Neural crest cell (in vitro differentiated cells): ENCODE data around the gene ATOSB. TPM values are rescaled to one million over a fixed set of nuclear protein-coding genes. Genes with fewer than 3 reads are reported as not detected.

Experiments
- DNase-seq: peaks from one replicate; pipeline ENCODE4 v3.0.0; 2021; ENCODE audit warnings: low read depth, mixed read lengths, low spot score
- H3K27ac Mint-ChIP-seq: one replicate; pipeline ENCODE4 v1.8.0; 2021; ENCODE audit warnings: mild to moderate bottlenecking, mixed read lengths; ENCODE audit not compliant: unreplicated experiment
- H3K27me3 Mint-ChIP-seq: 2 replicates; pipeline ENCODE4 v1.8.0; 2021; ENCODE audit warnings: low read depth, mild to moderate bottlenecking, mixed read lengths
- H3K36me3 Mint-ChIP-seq: 2 replicates; pipeline ENCODE4 v1.8.0; 2021; ENCODE audit warnings: low read depth, mild to moderate bottlenecking, mixed read lengths
- H3K4me1 Mint-ChIP-seq: 2 replicates; pipeline ENCODE4 v1.8.0; 2021; ENCODE audit warnings: mixed read lengths
- H3K4me3 Mint-ChIP-seq: one replicate; pipeline ENCODE4 v1.8.0; 2021; ENCODE audit warnings: mild to moderate bottlenecking, mixed read lengths
- H3K9me3 Mint-ChIP-seq: 2 replicates; pipeline ENCODE4 v1.8.0; 2021; ENCODE audit warnings: mixed read lengths
- total RNA-seq: library from RNA; stranded (reverse); gene quantifications from 2 replicates; pipeline ENCODE4 v1.2.1, GENCODE V29; 2021
- TF ChIP-seq, protein P1 (sequence below): fragments of 200-600 bp; sonication (generic); conservative IDR thresholded peaks from 2 replicates; pipeline ENCODE4 v1.5.0; 2021; ENCODE audit warnings: antibody characterized with exemption, mild to moderate bottlenecking

Gene ATOSB
- total RNA-seq, 1 donor from 2014 or later, result 12.2 TPM

DNA sequence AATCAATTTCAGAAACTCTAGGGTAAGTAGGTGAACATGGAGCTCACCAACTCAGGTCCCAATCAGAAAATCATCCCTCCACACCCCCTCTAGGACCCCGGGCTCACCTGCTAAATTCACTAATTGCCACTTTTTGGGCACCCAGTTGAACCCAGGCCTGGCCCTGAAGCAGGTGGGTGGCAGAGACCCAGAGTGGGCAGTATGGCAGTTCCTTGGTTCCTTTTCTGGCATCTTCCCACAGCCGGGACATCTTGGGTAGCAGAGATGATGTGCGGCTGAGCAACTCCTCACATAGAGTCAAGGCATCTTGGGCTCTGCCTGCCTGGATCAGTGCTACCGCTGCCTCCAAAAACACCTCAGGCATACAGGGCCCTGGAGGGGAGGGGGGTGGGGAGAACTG is 40.3 kb downstream of the ATOSB start:
- H3K36me3 Mint-ChIP-seq, result peaks cover 18% of the 10 kb centered on the region

DNA sequence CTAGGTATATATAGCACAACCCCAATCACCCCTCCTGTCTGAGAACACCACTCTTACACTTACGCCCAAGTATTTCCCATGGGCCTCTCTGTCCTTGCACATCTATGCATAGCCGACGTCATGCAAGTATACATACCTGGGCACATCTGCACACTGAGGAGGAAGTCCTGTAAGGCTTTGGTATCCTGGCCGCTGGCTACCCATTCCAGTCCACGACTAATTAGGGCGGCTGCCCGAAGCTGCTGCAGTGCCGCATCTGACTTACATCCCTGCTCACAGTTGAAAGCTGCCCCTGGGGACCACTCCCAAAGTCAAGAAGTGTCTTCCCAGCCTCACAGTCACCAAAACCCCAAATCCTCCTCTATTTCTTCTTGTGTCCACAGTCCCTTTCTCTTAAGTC is 40.9 kb downstream of the ATOSB start:
- TF ChIP-seq, protein P1, sequence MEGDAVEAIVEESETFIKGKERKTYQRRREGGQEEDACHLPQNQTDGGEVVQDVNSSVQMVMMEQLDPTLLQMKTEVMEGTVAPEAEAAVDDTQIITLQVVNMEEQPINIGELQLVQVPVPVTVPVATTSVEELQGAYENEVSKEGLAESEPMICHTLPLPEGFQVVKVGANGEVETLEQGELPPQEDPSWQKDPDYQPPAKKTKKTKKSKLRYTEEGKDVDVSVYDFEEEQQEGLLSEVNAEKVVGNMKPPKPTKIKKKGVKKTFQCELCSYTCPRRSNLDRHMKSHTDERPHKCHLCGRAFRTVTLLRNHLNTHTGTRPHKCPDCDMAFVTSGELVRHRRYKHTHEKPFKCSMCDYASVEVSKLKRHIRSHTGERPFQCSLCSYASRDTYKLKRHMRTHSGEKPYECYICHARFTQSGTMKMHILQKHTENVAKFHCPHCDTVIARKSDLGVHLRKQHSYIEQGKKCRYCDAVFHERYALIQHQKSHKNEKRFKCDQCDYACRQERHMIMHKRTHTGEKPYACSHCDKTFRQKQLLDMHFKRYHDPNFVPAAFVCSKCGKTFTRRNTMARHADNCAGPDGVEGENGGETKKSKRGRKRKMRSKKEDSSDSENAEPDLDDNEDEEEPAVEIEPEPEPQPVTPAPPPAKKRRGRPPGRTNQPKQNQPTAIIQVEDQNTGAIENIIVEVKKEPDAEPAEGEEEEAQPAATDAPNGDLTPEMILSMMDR, result no peak
- peaks cover 2% of the 10 kb centered on the region for H3K27me3 Mint-ChIP-seq
- peak overlapping the region; percentile 75 for H3K27ac Mint-ChIP-seq
- peaks cover 50% of the 10 kb centered on the region for H3K4me1 Mint-ChIP-seq
- H3K4me3 Mint-ChIP-seq, result peak overlapping the region; percentile 55
- DNase-seq, result no peak
- H3K36me3 Mint-ChIP-seq, result peaks cover 18% of the 10 kb centered on the region
- H3K9me3 Mint-ChIP-seq, result peaks cover 3% of the 10 kb centered on the region

More for the DNA sequence above, 40.3 kb downstream of the ATOSB start:
- H3K9me3 Mint-ChIP-seq, result peaks cover 3% of the 10 kb centered on the region
- H3K27me3 Mint-ChIP-seq, result peaks cover 2% of the 10 kb centered on the region
- TF ChIP-seq, protein P1, result no peak
- no peak overlapping the region for H3K27ac Mint-ChIP-seq
- no peak for DNase-seq
- peaks cover 50% of the 10 kb centered on the region for H3K4me1 Mint-ChIP-seq
- peak overlapping the region; percentile 64 for H3K4me3 Mint-ChIP-seq

DNA sequence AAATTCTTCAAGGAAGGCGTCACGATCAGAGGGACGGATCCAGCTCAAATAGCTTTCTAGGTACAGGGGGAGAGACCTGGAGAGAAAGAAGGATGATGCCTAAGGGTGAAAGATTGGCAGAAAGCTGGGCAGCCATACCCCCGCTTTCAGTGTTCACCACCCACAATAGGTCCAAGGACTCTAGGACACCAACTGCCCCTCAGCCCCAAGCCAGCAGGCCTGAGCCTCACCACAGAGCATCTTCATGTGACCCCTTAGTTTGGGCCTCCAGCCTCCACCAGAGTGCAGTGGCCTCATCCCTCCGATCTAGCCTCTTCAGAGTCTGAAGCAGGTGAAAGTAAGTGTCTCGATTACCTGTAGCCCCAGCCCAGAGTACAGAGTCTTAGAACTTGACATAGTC is 41.5 kb downstream of the ATOSB start:
- Mint-ChIP-seq H3K4me1 (peaks cover 54% of the 10 kb centered on the region), H3K36me3 (peaks cover 18% of the 10 kb centered on the region)

DNA sequence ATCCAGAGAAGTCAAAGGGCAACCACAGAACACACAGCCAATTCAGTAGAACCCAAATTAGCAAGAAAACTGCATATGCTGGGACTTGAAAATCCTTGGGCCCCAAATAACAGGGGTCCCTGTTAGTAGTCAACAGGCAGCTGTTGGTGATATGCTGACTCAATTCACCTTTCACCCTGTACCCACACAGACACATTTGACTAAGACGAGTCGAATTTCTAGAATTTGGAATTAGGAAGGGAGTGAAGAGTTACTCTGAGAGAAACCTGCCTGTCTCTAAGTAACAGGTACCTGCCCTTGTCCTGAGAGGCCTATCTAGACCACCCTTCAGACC is 42.4 kb downstream of the ATOSB start:
- Mint-ChIP-seq H3K4me1 (peaks cover 54% of the 10 kb centered on the region), H3K27me3 (peaks cover 2% of the 10 kb centered on the region), H3K27ac (peak overlapping the region; percentile 79), H3K36me3 (peaks cover 24% of the 10 kb centered on the region), H3K4me3 (peak overlapping the region; percentile 93), H3K9me3 (peaks cover 3% of the 10 kb centered on the region)
- TF ChIP-seq, protein P1, result no peak
- DNase-seq, result no peak

More for the DNA sequence above, 41.5 kb downstream of the ATOSB start:
- H3K27me3 Mint-ChIP-seq, result peaks cover 2% of the 10 kb centered on the region
- peaks cover 3% of the 10 kb centered on the region for H3K9me3 Mint-ChIP-seq
- H3K4me3 Mint-ChIP-seq, result peak overlapping the region; percentile 55
- no peak for DNase-seq
- TF ChIP-seq, protein P1, result no peak
- no peak overlapping the region for H3K27ac Mint-ChIP-seq

DNA sequence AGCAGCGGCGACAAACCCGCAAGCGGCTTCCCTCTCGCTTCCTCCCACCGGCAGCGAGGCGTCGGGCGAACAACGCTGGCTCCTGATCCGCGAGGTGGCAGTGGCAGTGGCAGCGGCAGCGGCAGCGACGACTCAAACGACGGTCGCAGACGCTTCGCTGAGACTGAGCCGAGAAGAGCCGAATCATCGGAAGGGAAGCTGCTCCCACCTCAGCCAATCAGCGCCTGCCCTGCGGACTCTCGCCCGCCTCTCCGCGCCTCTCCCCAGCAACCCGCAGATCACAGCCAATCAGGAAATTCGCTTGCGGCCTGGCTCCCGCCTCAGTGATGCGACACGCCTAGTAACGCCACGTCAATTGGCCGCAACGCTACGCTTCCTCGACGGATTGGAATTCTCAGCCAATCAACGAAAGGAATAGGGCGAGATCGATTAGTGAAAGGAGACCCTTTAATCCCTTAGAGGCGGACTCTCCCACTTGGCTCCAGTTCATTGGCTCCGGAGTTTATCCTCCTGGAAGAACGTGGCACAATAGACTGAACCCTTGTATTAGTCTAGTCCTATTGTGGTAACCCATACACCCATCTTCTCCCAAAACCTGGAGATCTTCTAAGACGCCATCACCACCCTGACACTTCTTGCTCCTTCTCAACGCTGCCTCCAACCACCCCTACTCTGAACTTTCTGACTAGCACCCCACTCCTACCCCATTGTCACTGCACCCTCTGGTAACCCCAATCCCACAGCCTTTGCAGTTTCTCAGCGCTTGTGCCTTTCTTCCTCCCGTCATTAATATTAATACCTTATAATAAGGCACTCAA is 43.0 kb downstream of the ATOSB start, which contains the start of gene VCP:
Gene VCP, minus strand, starts transcription at position 165 of the 818 bp plus-strand sequence. CDS start 272 bp downstream, outside the sequence.
- H3K9me3 Mint-ChIP-seq, result peaks cover 3% of the 10 kb centered on the region
- peaks cover 2% of the 10 kb centered on the region for H3K27me3 Mint-ChIP-seq
- peak; percentile 93 for DNase-seq
- TF ChIP-seq, protein P1, result no peak
- peak within 1 kb of the TSS; percentile 98 for H3K27ac Mint-ChIP-seq
- peak within 1 kb of the TSS; percentile 98 for H3K4me3 Mint-ChIP-seq
- peaks cover 30% of the 10 kb centered on the region for H3K36me3 Mint-ChIP-seq
- H3K4me1 Mint-ChIP-seq, result peaks cover 53% of the 10 kb centered on the region
